CD4-positive, alpha-beta T cell (primary cell): Measurements from ENCODE around the gene NGF. TPM values are rescaled to one million over a fixed set of nuclear protein-coding genes. Genes with fewer than 3 reads are reported as not detected.
"Not testable (repeated sequence)": the region's sequence is repeated elsewhere in the genome, so short reads cannot be mapped to it uniquely, and the experiment has no call there.

Source experiments
- ATAC-seq: fragments of 200-7000 bp; cut with Tn5 transposase; one replicate; pipeline ENCODE4 v1.10.0; 2022; ENCODE audit warnings: mild to moderate bottlenecking; ENCODE audit not compliant: poor library complexity
- CTCF ChIA-PET: fragments of 350-600 bp; sonication (Branson Sonifier 250); formaldehyde crosslinking; loops from one replicate; lab custom pipeline; 2021; ENCODE audit warnings: antibody characterized with exemption, inconsistent platforms; lab: Charles Lee
- POLR2A ChIA-PET: fragments of 350-600 bp; sonication (Branson Sonifier 250); formaldehyde crosslinking; loops from one replicate; lab custom pipeline; 2021; ENCODE audit warnings: antibody characterized with exemption, inconsistent platforms; lab: Charles Lee
- DNase-seq, 14 experiments: peaks; one replicate each; pipeline ENCODE4 v3.0.0-alpha.2; 2013 to 2020; ENCODE audit warnings: mixed read lengths in 2 of 14
- H3K27ac ChIP-seq, 2 donors: one replicate each; pipeline versions ENCODE4 v1.5.1 to v1.7.0; 2013; ENCODE audit warnings: low read length in 2 of 2, low read depth in 1 of 2, mild to moderate bottlenecking in 1 of 2
- H3K27me3 ChIP-seq, 2 experiments: 1 replicate in 1 of 2; 2 replicates in 1 of 2; pipeline versions ENCODE4 v1.6.1 to v1.7.0; 2013; ENCODE audit warnings: low read length in 2 of 2, control low read depth in 1 of 2, mild to moderate bottlenecking in 1 of 2, moderate library complexity in 1 of 2; ENCODE audit not compliant: insufficient read depth in 2 of 2, control insufficient read depth in 1 of 2
- H3K36me3 ChIP-seq: one replicate; pipeline ENCODE4 v1.6.1; 2013; ENCODE audit warnings: low read length, control low read depth; ENCODE audit not compliant: insufficient read depth
- H3K4me1 ChIP-seq: one replicate; pipeline ENCODE4 v1.6.1; 2013; ENCODE audit warnings: low read length, control low read depth; ENCODE audit not compliant: insufficient read depth
- H3K4me3 ChIP-seq: one replicate; pipeline ENCODE4 v1.5.1; 2013; ENCODE audit warnings: mild to moderate bottlenecking, low read length, moderate library complexity
- H3K9me3 ChIP-seq, 2 experiments: 1 replicate in 1 of 2; 2 replicates in 1 of 2; pipeline versions ENCODE4 v1.6.1 to v1.7.0; 2013; ENCODE audit warnings: low read length in 2 of 2, mild to moderate bottlenecking in 2 of 2, control low read depth in 1 of 2, moderate library complexity in 1 of 2; ENCODE audit not compliant: control insufficient read depth in 1 of 2, insufficient read depth in 1 of 2
- H3K27ac Mint-ChIP-seq: one replicate; pipeline ENCODE4 v1.8.0; 2020; ENCODE audit warnings: mixed read lengths
- H3K27me3 Mint-ChIP-seq: one replicate; pipeline ENCODE4 v1.8.0; 2021; ENCODE audit warnings: mixed read lengths
- H3K36me3 Mint-ChIP-seq: one replicate; pipeline ENCODE4 v1.8.0; 2021; ENCODE audit warnings: low read depth, mixed read lengths
- H3K4me1 Mint-ChIP-seq: one replicate; pipeline ENCODE4 v1.8.0; 2021; ENCODE audit warnings: low read depth, mixed read lengths
- H3K4me3 Mint-ChIP-seq: one replicate; pipeline ENCODE4 v1.8.0; 2020; ENCODE audit warnings: mild to moderate bottlenecking, mixed read lengths
- H3K9me3 Mint-ChIP-seq: one replicate; pipeline ENCODE4 v1.8.0; 2020; ENCODE audit warnings: mixed read lengths
- CTCF ChIP-seq: fragments of 200-600 bp; IDR thresholded peaks from one replicate; pipeline ENCODE4 v1.8.0; 2022; ENCODE audit warnings: antibody characterized with exemption, mild to moderate bottlenecking
- intact Hi-C, 2 experiments: fragments of 100-400 bp; cut with DNase I in 1 of 2; cut with micrococcal nuclease in 1 of 2; formaldehyde crosslinking; loops; one replicate each; pipeline versions ENCODE4 v1.15.1 to v1.9.0; 2023 to 2025; cut with DNase I, micrococcal nuclease
- polyA plus RNA-seq, 2 donors: library from polyadenylated mRNA; unstranded; fragments of 120-200 nt; gene quantifications; one replicate each; pipeline ENCODE4 v1.2.1, GENCODE V29; 2013
- total RNA-seq, 174 experiments: library from RNA in 2 of 174; stranded (reverse) in 2 of 174; gene quantifications; one replicate each; pipeline ENCODE4 v1.2.3 and lab custom pipeline; 2021 to 2026

NGF gene
- total RNA-seq (not detected), total RNA-seq (lab: John Stamatoyannopoulos, UW) (0 to 0.28 (median 0) reads per million in 172 experiments)
- not detected for polyA plus RNA-seq (2013, experiment 1 of 2)
- polyA plus RNA-seq (2013, experiment 2 of 2): 0.08 TPM

GRCh38 chr1:115337633-115338456 is at the start of gene NGF:
NGF (minus strand) TSS chr1:115338249; CDS start chr1:115286795, 51,454 bp downstream.
- H3K4me1 ChIP-seq: no peaks in the 10 kb centered on the region
- DNase-seq (no peak), ATAC-seq (no peak)
- H3K4me3 Mint-ChIP-seq: no peak within 1 kb of the TSS
- H3K4me3 ChIP-seq: no peak within 1 kb of the TSS
- peaks cover 0 to 12% of the 10 kb centered on the region in 2 experiments for H3K9me3 ChIP-seq
- intact Hi-C loops: no loop called here
- ChIA-PET CTCF (no interaction called here), POLR2A (no interaction called here)
- H3K27ac Mint-ChIP-seq: no peak within 1 kb of the TSS
- H3K27ac ChIP-seq: no peak within 1 kb of the TSS
- TF ChIP-seq CTCF: no peak
- H3K27me3 ChIP-seq: peaks cover 26 to 27% of the 10 kb centered on the region in 2 experiments
- H3K36me3 ChIP-seq: no peaks in the 10 kb centered on the region
- no peaks in the 10 kb centered on the region for H3K36me3 Mint-ChIP-seq
- peaks cover 51% of the 10 kb centered on the region for H3K27me3 Mint-ChIP-seq
- no peaks in the 10 kb centered on the region for H3K9me3 Mint-ChIP-seq
- no peaks in the 10 kb centered on the region for H3K4me1 Mint-ChIP-seq

GRCh38 chr1:115383455-115383854 is 45.4 kb upstream of the NGF start:
- CTCF ChIA-PET: not testable (repeated sequence)

GRCh38 chr1:115379943-115380342 is 41.9 kb upstream of the NGF start:
- DNase-seq (no peak), ATAC-seq (no peak)
- Mint-ChIP-seq H3K27ac (no peak overlapping the region), H3K36me3 (no peaks in the 10 kb centered on the region), H3K9me3 (peaks cover 7% of the 10 kb centered on the region), H3K4me3 (no peak overlapping the region), H3K27me3 (peaks cover 12% of the 10 kb centered on the region), H3K4me1 (no peaks in the 10 kb centered on the region)
- no peak overlapping the region for H3K4me3 ChIP-seq
- TF ChIP-seq CTCF: no peak
- no peaks in the 10 kb centered on the region for H3K9me3 ChIP-seq
- intact Hi-C loops: no loop called here
- H3K27ac ChIP-seq: no peak overlapping the region
- H3K36me3 ChIP-seq: no peaks in the 10 kb centered on the region
- POLR2A ChIA-PET: no interaction called here
- no peaks in the 10 kb centered on the region for H3K4me1 ChIP-seq
- H3K27me3 ChIP-seq: no peaks in the 10 kb centered on the region
- CTCF ChIA-PET: no interaction called here

More at GRCh38 chr1:115383455-115383854, 45.4 kb upstream of the NGF start:
- H3K36me3 Mint-ChIP-seq, POLR2A ChIA-PET, H3K9me3 ChIP-seq, H3K36me3 ChIP-seq, ATAC-seq, H3K4me3 ChIP-seq, intact Hi-C loops, H3K4me1 Mint-ChIP-seq, H3K4me1 ChIP-seq, H3K27ac ChIP-seq, H3K4me3 Mint-ChIP-seq, H3K9me3 Mint-ChIP-seq, H3K27ac Mint-ChIP-seq, H3K27me3 ChIP-seq, DNase-seq: not testable (repeated sequence)
- H3K27me3 Mint-ChIP-seq: peaks cover 22% of the 10 kb centered on the region
